ENCODE measurements around the gene ZCCHC2. TPM values are rescaled to one million over a fixed set of nuclear protein-coding genes. Genes with fewer than 3 reads are reported as not detected.
A peak's percentile ranks its signal among the peaks of the same experiment; 100 is the strongest.

Gene ZCCHC2
- total RNA-seq, 1 donor from 2014 or later = 55.7 TPM

- H3K36me3 Mint-ChIP-seq (ENCODE audit: low read depth) = peaks cover 62% of the 10 kb centered on the region
- H3K27ac Mint-ChIP-seq = peak overlapping the region; percentile 73
Observed at GRCh38 chr18:62576845-62577512, 54.2 kb downstream of the ZCCHC2 start.

GRCh38 chr18:62577765-62578164, 54.9 kb downstream of the ZCCHC2 start:
- intact Hi-C loops (cut with micrococcal nuclease) = no loop called here
- DNase-seq (ENCODE audit: low spot score) = no peak
- Mint-ChIP-seq H3K27me3 (ENCODE audit: insufficient read depth) (no peaks in the 10 kb centered on the region), H3K4me3 (no peak overlapping the region), H3K9me3 (no peaks in the 10 kb centered on the region), H3K36me3 (ENCODE audit: low read depth) (peaks cover 57% of the 10 kb centered on the region), H3K4me1 (ENCODE audit: low read depth) (peaks cover 39% of the 10 kb centered on the region), H3K27ac (no peak overlapping the region)

More at GRCh38 chr18:62576845-62577512, 54.2 kb downstream of the ZCCHC2 start:
- intact Hi-C loops (cut with micrococcal nuclease) = no loop called here
- Mint-ChIP-seq H3K4me1 (ENCODE audit: low read depth) (peaks cover 46% of the 10 kb centered on the region), H3K4me3 (peak overlapping the region; percentile 2), H3K27me3 (ENCODE audit: insufficient read depth) (no peaks in the 10 kb centered on the region), H3K9me3 (no peaks in the 10 kb centered on the region)
- DNase-seq (ENCODE audit: low spot score) = no peak

DNA sequence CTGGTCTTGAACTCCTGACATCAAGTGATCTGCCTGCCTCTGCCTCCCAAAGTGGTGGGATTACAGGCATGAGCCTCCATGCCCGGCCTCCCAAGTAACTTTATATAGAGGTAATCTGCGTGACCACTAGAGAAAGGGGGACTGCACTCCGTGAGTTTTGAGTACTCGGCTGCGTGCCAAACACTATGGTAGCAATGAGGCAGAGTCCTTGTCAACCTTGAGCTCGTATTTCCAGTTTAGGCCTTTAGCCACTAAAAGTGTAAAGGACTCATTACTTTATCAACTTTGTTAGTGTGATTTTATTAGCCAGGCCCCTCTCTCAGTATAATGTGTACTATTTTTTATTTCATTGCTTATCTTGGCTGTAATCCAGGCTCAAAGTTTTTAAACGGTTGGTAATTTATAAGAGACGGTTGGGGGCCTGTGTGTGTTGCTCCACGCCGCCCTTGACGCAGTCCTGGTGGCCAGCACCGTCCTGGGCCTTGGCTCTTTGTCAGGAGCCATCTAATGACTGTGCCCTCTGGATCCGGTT, 56.2 kb downstream of the ZCCHC2 start:
- H3K27me3 Mint-ChIP-seq (ENCODE audit: insufficient read depth) = no peaks in the 10 kb centered on the region
- no peaks in the 10 kb centered on the region for H3K9me3 Mint-ChIP-seq
- no peak overlapping the region for H3K4me3 Mint-ChIP-seq
- intact Hi-C loops (cut with micrococcal nuclease) = no loop called here
- peaks cover 44% of the 10 kb centered on the region for H3K4me1 Mint-ChIP-seq (ENCODE audit: low read depth)
- peaks cover 47% of the 10 kb centered on the region for H3K36me3 Mint-ChIP-seq (ENCODE audit: low read depth)
- H3K27ac Mint-ChIP-seq = no peak overlapping the region
- DNase-seq (ENCODE audit: low spot score) = no peak

GRCh38 chr18:62583376-62583775, 60.6 kb downstream of the ZCCHC2 start:
- no peak for DNase-seq (ENCODE audit: low spot score)
- Mint-ChIP-seq H3K27ac (peak overlapping the region; percentile 67), H3K4me3 (no peak overlapping the region), H3K4me1 (ENCODE audit: low read depth) (peaks cover 44% of the 10 kb centered on the region), H3K36me3 (ENCODE audit: low read depth) (peaks cover 32% of the 10 kb centered on the region), H3K27me3 (ENCODE audit: insufficient read depth) (no peaks in the 10 kb centered on the region), H3K9me3 (no peaks in the 10 kb centered on the region)
- intact Hi-C loops (cut with micrococcal nuclease) = loop anchor here (10.0 kb wide), 1 partner anchor 511 kb away; no protein-coding TSS in a partner anchor

DNA sequence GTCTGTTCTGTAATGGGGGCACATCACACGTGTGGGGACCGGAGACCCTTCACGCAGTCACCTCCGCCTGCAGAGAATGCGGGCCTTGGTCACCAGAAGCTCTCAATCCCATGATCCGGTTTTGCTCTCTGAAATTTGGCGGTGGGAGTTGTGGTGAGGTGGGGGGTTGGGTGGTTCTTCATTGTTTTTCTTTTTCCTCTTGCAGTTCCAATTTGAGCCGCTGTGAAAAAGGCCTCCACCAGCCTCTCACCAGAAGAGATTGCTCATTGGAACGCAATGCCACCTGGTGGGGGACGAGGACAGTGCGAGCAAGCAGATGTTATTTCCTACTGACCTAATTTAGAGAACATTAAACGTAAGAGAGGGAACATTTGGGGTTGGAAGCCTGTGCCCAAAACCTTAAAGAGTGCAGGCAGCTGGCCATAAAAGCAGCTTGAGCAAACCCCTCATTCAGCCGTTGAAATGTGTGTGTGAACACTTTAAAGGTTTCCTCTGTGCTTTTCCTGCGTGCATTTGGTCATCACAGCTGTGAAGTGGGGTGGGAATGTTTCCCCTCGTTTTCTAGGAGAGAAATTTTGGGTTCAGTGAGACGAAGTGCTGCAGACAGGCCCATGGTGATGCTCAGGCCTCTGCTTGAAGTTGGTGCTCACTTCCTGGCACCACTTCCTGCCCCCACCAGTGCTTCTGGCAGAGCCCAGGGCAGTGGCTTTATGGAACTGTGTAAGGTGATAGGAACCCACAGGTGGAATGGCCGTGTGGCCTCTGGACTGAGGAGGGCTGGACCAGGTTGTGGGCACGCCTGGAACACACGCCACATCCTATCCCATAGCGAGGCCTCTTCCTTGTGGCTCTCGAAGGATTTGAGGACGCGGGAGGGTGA, 61.7 kb downstream of the ZCCHC2 start:
- DNase-seq (ENCODE audit: low spot score) = peak; percentile 75
- Mint-ChIP-seq H3K27ac (peak overlapping the region; percentile 61), H3K27me3 (ENCODE audit: insufficient read depth) (no peaks in the 10 kb centered on the region), H3K4me1 (ENCODE audit: low read depth) (peaks cover 44% of the 10 kb centered on the region), H3K9me3 (no peaks in the 10 kb centered on the region), H3K4me3 (peak overlapping the region; percentile 0), H3K36me3 (ENCODE audit: low read depth) (peaks cover 32% of the 10 kb centered on the region)
- intact Hi-C loops (cut with micrococcal nuclease) = loop anchor here (1.0 to 10.0 kb wide), 6 partner anchors 58 to 510 kb away; no protein-coding TSS in a partner anchor

GRCh38 chr18:62585274-62586150, 62.7 kb downstream of the ZCCHC2 start:
- intact Hi-C loops (cut with micrococcal nuclease) = loop anchor here (1.0 to 10.0 kb wide), 8 partner anchors 53 to 854 kb away; partner anchors contain the start of genes PIGN and RELCH
- Mint-ChIP-seq H3K36me3 (ENCODE audit: low read depth) (peaks cover 28% of the 10 kb centered on the region), H3K4me3 (peak overlapping the region; percentile 68), H3K9me3 (no peaks in the 10 kb centered on the region), H3K4me1 (ENCODE audit: low read depth) (peaks cover 44% of the 10 kb centered on the region), H3K27ac (peak overlapping the region; percentile 87), H3K27me3 (ENCODE audit: insufficient read depth) (no peaks in the 10 kb centered on the region)
- peak; percentile 17 for DNase-seq (ENCODE audit: low spot score)

DNA sequence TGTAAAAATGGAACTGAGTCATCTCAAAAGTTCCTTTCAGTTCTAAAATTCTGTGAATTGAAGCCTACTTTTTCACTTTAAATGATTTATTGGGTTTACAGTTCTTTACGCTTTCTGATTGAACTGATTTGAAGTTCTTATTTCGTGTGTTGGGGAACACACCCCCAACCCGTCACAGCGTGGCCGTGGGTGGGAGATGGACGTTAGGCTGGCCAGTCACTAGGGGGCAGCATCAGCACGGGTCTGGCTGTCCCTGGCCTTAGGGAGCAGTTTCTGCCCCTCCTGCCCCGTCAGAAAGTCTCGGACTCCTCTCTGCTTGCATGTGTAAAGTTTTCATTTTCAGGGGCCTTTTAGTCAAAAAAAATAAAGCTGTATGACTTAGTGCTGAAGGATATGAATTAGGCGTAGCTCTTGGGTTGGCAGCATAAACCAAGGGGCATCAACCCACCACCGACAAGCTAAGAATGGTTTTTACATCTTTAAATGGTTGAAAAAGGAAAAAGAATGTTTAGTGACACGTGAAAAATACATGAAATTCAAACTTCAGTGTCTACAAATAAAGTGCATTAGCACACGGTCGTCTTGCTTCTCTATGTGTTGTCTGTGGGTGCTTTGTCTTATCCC, 63.4 kb downstream of the ZCCHC2 start:
- intact Hi-C loops (cut with micrococcal nuclease) = loop anchor here (1.0 to 10.0 kb wide), 8 partner anchors 52 to 853 kb away; partner anchors contain the start of genes PIGN and RELCH
- Mint-ChIP-seq H3K9me3 (no peaks in the 10 kb centered on the region), H3K4me3 (peak overlapping the region; percentile 68), H3K27ac (peak overlapping the region; percentile 87), H3K36me3 (ENCODE audit: low read depth) (peaks cover 28% of the 10 kb centered on the region), H3K4me1 (ENCODE audit: low read depth) (peaks cover 44% of the 10 kb centered on the region), H3K27me3 (ENCODE audit: insufficient read depth) (no peaks in the 10 kb centered on the region)
- DNase-seq (ENCODE audit: low spot score) = peak; percentile 59

DNA sequence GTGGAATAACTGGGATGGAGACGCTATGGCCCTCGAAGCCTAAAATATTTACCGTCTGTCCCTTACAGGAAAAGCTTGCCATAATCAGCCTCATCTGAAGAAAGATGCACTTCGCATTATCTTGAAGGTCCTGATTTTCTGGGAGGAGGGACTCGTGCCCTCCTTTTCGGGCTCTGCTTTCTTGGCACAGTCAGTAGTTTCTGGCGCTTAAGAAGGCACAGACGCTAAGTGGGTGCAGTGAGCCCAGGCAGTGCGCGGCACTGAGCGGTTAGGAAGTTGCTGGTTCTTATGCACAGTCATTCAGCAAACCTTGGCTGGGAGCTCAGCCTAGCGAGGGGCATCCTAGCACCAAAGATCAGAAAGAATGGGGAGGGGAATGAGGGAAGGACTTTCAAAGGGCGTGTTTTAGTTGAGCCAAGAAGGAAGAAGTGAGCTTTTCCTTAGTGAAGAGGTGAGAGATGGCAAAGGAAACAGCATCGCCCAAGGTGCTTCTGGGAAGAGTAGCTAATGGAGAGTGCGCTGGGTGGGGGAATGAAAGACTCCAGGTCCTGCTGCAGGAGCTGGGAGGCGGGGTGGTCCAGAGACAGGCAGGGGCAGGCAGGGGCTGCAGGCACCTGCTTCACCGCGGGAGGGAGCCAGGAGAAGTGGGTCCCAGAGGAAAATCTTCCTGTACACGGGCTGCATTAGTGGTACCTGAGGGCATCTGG, 64.1 kb downstream of the ZCCHC2 start:
- Mint-ChIP-seq H3K27me3 (ENCODE audit: insufficient read depth) (no peaks in the 10 kb centered on the region), H3K9me3 (no peaks in the 10 kb centered on the region), H3K4me1 (ENCODE audit: low read depth) (peaks cover 44% of the 10 kb centered on the region), H3K27ac (no peak overlapping the region), H3K36me3 (ENCODE audit: low read depth) (peaks cover 26% of the 10 kb centered on the region), H3K4me3 (no peak overlapping the region)
- DNase-seq (ENCODE audit: low spot score) = no peak
- intact Hi-C loops (cut with micrococcal nuclease) = loop anchor here (1.0 to 10.0 kb wide), 8 partner anchors 51 to 852 kb away; partner anchors contain the start of genes PIGN and RELCH

GRCh38 chr18:62587689-62588088, 64.9 kb downstream of the ZCCHC2 start:
- peaks cover 3% of the 10 kb centered on the region for H3K9me3 Mint-ChIP-seq
- H3K4me3 Mint-ChIP-seq = no peak overlapping the region
- no peak for DNase-seq (ENCODE audit: low spot score)
- H3K27ac Mint-ChIP-seq = no peak overlapping the region
- H3K36me3 Mint-ChIP-seq (ENCODE audit: low read depth) = peaks cover 22% of the 10 kb centered on the region
- peaks cover 44% of the 10 kb centered on the region for H3K4me1 Mint-ChIP-seq (ENCODE audit: low read depth)
- no peaks in the 10 kb centered on the region for H3K27me3 Mint-ChIP-seq (ENCODE audit: insufficient read depth)
- intact Hi-C loops (cut with micrococcal nuclease) = loop anchor here (2.0 to 10.0 kb wide), 2 partner anchors 257 to 507 kb away; no protein-coding TSS in a partner anchor

DNA sequence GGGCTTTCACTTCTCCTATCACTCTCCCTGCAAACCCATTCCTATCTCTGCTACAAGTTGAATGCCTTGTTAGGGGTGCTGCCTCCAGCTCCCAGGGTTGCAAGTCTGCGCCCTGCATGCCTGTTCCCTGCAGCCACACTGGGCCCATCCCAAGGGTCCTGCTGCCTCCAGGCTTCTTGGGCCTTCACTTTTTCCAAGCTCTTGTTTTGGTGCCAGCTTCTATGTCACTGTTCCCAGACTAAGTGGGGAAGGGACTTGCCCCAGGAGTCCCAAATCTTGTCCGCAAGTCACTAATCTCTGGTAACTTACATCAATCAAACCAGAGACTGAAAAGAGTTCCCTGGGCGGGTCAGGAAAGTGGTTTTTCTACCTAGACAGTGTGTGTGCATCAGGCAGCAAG, 65.4 kb downstream of the ZCCHC2 start:
- peaks cover 3% of the 10 kb centered on the region for H3K9me3 Mint-ChIP-seq
- H3K4me3 Mint-ChIP-seq = no peak overlapping the region
- H3K36me3 Mint-ChIP-seq (ENCODE audit: low read depth) = peaks cover 22% of the 10 kb centered on the region
- DNase-seq (ENCODE audit: low spot score) = no peak
- peak overlapping the region; percentile 21 for H3K27ac Mint-ChIP-seq
- intact Hi-C loops (cut with micrococcal nuclease) = loop anchor here (10.0 kb wide), 1 partner anchor 507 kb away; no protein-coding TSS in a partner anchor
- peaks cover 44% of the 10 kb centered on the region for H3K4me1 Mint-ChIP-seq (ENCODE audit: low read depth)
- no peaks in the 10 kb centered on the region for H3K27me3 Mint-ChIP-seq (ENCODE audit: insufficient read depth)

DNA sequence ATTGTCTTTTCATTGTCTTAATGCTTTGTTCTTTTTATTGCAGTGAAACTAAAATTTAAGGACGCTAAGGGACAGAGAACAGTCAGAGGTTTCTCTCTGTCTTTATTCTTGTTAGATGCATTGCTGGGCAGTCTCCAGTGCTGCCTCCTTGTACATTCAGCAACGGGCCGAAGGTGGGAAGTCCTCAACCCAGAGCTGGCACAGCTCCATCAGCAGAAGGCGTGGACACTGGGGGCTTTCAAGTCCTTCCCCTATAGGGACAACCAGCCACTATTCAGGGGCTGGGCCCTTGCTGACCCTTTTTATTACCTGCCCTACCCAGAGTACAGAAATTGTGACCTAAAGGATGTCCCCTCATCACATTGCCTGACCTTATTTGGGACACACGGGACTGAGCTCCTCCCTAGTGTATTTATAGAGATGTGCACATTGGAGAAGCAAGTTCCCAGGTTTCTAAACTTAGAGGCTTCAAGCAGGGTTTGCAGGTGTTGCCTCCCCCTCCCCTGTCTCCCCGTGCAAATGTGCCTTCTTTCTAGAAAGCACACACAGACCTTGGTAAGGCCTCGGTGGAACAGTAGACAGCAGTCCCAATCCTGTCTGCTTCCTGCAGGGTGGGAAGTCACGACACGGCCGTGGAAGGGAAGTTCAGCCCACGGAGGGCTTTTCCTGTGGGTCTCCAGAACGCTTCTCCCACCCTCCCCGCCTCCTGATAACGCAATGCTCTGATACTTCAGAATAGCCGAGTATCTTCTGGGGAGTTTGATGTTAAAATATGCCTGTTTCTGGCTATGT, 68.2 kb downstream of the ZCCHC2 start:
- Mint-ChIP-seq H3K4me3 (no peak overlapping the region), H3K36me3 (ENCODE audit: low read depth) (peaks cover 9% of the 10 kb centered on the region), H3K27ac (no peak overlapping the region), H3K27me3 (ENCODE audit: insufficient read depth) (peaks cover 9% of the 10 kb centered on the region), H3K4me1 (ENCODE audit: low read depth) (peaks cover 17% of the 10 kb centered on the region), H3K9me3 (peaks cover 3% of the 10 kb centered on the region)
- DNase-seq (ENCODE audit: low spot score) = no peak
- intact Hi-C loops (cut with micrococcal nuclease) = no loop called here

Measured in activated T-helper 1 cell treated with anti-CD3 and anti-CD28 coated beads, Interleukin-12 subunit alpha, Interleukin-12 subunit beta, Interleukin-2, Interleukin-4 antibody, amounts not matched to agents 30 ng/mL and 10 ng/mL and 1 ng/mL, durations not matched to agents 14 hours and 24 hours and 36 hours (primary cell).